Measurements from ENCODE around the gene PHF5A.

Gene PHF5A, protein sequence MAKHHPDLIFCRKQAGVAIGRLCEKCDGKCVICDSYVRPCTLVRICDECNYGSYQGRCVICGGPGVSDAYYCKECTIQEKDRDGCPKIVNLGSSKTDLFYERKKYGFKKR

DNA sequence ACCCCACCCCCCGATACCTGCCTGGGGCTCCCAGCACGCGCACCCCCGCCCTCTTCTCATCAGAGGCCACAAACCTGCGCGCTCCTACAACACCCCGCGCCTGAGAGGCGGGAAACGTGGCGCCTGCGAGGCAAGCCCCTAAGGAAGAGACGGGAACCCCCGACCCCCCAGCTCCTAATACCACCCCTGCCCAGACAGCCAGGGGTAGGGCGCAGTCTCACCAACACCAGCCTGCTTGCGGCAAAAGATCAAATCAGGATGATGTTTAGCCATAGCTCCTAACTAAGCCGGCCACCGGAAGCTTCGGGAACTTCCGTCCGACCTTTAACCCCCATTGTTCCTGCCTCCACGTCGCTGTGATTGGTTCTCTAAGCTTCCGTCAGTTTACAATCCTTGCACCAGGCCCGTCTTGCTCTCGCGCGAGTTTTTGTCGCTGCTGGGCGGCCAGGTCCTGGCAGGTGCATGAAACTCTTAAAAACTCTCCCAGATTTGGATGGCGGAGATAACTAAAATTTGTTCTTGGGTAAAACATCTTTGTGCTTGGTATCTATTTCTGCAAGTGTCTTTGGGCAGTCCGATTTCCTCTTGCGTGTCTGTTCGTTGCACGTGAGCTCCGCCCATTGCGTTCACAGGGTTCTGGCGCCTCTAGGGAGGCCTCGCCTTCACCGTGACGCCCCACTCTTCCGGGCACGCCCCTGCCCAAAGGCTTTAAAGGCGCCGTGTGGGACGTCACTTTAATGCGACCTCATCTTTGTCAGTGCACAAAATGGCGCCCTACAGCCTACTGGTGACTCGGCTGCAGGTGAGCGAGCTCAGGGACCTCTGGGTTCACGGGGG lies at the start of gene PHF5A, which contains the start of gene ACO2:
Gene PHF5A (minus strand): TSS at position 312 of the 837 bp plus-strand sequence. CDS start 39 bp downstream, at position 273.
Gene ACO2 (plus strand): TSS at position 737 of the 837 bp plus-strand sequence. CDS start 30 bp downstream, at position 767.
- Mint-ChIP-seq H3K27ac (peak within 1 kb of the TSS; percentile 99 to 100 (median 99)), H3K4me3 (peak within 1 kb of the TSS; percentile 87 to 90 (median 88)), H3K36me3 (ENCODE audit: low read depth) (peaks cover 35% of the 10 kb centered on the region), H3K4me1 (peaks cover 19% of the 10 kb centered on the region), H3K9me3 (no peaks in the 10 kb centered on the region), H3K27me3 (ENCODE audit: low read depth) (no peaks in the 10 kb centered on the region)
- TF ChIP-seq, protein P1, sequence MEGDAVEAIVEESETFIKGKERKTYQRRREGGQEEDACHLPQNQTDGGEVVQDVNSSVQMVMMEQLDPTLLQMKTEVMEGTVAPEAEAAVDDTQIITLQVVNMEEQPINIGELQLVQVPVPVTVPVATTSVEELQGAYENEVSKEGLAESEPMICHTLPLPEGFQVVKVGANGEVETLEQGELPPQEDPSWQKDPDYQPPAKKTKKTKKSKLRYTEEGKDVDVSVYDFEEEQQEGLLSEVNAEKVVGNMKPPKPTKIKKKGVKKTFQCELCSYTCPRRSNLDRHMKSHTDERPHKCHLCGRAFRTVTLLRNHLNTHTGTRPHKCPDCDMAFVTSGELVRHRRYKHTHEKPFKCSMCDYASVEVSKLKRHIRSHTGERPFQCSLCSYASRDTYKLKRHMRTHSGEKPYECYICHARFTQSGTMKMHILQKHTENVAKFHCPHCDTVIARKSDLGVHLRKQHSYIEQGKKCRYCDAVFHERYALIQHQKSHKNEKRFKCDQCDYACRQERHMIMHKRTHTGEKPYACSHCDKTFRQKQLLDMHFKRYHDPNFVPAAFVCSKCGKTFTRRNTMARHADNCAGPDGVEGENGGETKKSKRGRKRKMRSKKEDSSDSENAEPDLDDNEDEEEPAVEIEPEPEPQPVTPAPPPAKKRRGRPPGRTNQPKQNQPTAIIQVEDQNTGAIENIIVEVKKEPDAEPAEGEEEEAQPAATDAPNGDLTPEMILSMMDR (IDR thresholded peaks at IDR 0.05; ENCODE audit: unreplicated experiment in 3 of 3), result no peak

- H3K27ac Mint-ChIP-seq, result peak overlapping the region in 1 of 3 experiments; percentile 33
- TF ChIP-seq, protein P1 (IDR thresholded peaks at IDR 0.05; ENCODE audit: unreplicated experiment in 3 of 3), result peak in 1 of 3 experiments; percentile 25
- H3K27me3 Mint-ChIP-seq (ENCODE audit: low read depth), result no peaks in the 10 kb centered on the region
- peaks cover 9% of the 10 kb centered on the region for H3K4me1 Mint-ChIP-seq
- H3K36me3 Mint-ChIP-seq (ENCODE audit: low read depth), result peaks cover 14% of the 10 kb centered on the region
- H3K9me3 Mint-ChIP-seq, result no peaks in the 10 kb centered on the region
- H3K4me3 Mint-ChIP-seq, result no peak overlapping the region
These were observed 49.5 kb upstream of the PHF5A start for GRCh38 chr22:41518048-41518347.

DNA sequence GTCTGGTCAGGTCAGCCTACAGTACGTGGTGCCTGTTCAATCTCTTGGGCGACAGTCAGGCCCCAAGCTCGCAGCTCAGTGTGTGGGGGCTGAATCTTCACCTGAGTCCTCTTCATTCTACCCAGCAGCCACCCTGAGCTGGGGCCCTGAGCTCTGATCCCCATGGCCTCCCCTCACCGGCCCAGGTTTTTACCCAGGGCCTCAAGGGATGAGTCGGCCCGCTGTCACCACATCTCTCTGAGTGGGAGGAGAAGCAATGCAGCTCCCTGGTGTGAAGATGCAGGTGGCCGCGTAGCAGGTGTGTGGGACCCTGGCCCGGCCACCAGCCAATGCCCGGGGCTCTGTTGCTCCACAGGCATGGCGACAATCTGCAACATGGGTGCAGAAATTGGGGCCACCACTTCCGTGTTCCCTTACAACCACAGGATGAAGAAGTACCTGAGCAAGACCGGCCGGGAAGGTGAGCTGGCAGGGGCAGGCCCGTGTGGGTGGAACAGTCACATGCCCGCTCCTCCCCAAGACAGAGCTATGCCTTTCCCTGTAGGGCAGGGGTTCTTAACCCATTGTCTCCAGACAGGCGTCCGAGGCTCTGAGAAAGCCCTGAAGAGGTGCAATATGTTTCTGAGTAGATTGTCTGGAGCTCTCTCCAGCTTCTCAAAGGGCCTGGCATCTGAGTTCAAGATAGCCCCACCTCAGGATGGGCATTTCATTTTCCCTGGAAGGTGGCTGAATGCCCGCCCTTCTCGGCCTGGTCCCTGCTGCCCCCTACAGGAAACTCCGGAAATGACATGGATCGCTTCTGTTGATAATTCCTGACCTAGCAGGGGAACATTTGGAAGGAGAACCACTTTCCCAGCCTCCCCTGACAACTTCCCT lies 48.9 kb upstream of the PHF5A start:
- H3K36me3 Mint-ChIP-seq (ENCODE audit: low read depth), result peaks cover 20% of the 10 kb centered on the region
- no peaks in the 10 kb centered on the region for H3K9me3 Mint-ChIP-seq
- TF ChIP-seq, protein P1 (IDR thresholded peaks at IDR 0.05; ENCODE audit: unreplicated experiment in 3 of 3), result peak; percentile 80 to 87 (median 83)
- H3K4me3 Mint-ChIP-seq, result no peak overlapping the region
- peak overlapping the region in 1 of 3 experiments; percentile 33 for H3K27ac Mint-ChIP-seq
- no peaks in the 10 kb centered on the region for H3K27me3 Mint-ChIP-seq (ENCODE audit: low read depth)
- peaks cover 15% of the 10 kb centered on the region for H3K4me1 Mint-ChIP-seq

GRCh38 chr22:41516462-41516861 lies 48.0 kb upstream of the PHF5A start:
- Mint-ChIP-seq H3K27me3 (ENCODE audit: low read depth) (no peaks in the 10 kb centered on the region), H3K9me3 (no peaks in the 10 kb centered on the region), H3K36me3 (ENCODE audit: low read depth) (peaks cover 20% of the 10 kb centered on the region), H3K4me1 (peaks cover 24% of the 10 kb centered on the region), H3K27ac (no peak overlapping the region), H3K4me3 (no peak overlapping the region)
- TF ChIP-seq, protein P1 (IDR thresholded peaks at IDR 0.05; ENCODE audit: unreplicated experiment in 3 of 3), result no peak

DNA sequence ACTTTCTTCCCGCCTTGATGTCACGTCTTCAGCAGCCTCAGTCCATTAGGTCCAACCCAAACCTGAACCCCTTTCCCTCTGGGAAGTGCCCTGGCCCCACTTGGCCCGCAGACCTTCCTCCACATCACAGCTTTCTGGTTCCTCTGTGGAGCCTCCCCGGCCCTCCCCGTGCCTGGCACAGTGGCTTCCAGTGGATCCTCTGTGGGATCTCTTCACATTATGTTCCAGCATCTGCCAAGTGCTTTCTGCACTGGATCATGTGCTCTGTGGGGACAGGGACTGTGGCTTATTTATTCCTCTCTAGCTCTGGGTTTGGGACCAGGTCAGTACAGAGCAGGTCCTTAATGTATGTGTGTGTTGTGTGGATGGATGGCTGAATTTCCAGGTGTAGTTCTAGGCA lies 44.9 kb upstream of the PHF5A start:
- peak overlapping the region; percentile 30 to 50 (median 42) for H3K4me3 Mint-ChIP-seq
- H3K36me3 Mint-ChIP-seq (ENCODE audit: low read depth), result peaks cover 30% of the 10 kb centered on the region
- peak overlapping the region; percentile 93 to 97 (median 96) for H3K27ac Mint-ChIP-seq
- H3K27me3 Mint-ChIP-seq (ENCODE audit: low read depth), result peaks cover 3% of the 10 kb centered on the region
- H3K4me1 Mint-ChIP-seq, result peaks cover 31% of the 10 kb centered on the region
- TF ChIP-seq, protein P1 (IDR thresholded peaks at IDR 0.05; ENCODE audit: unreplicated experiment in 3 of 3), result no peak
- no peaks in the 10 kb centered on the region for H3K9me3 Mint-ChIP-seq
